H1 (cell line): ENCODE data around the gene FIGNL1. TPM values are rescaled to one million over a fixed set of nuclear protein-coding genes. Genes with fewer than 3 reads are reported as not detected.

ENCODE experiments used
- CTCF ChIA-PET: fragments of 300-600 bp; sonication (Branson Sonifier 250); formaldehyde crosslinking; loops from one replicate; lab custom pipeline; 2021; ENCODE audit not compliant: partially characterized antibody; lab: Charles Lee
- POLR2A ChIA-PET: fragments of 300-600 bp; sonication (Branson Sonifier 250); formaldehyde crosslinking; loops from one replicate; lab custom pipeline; 2021; ENCODE audit warnings: inconsistent platforms; ENCODE audit not compliant: partially characterized antibody; lab: Charles Lee
- DNase-seq, 2 experiments: peaks; one replicate each; pipeline versions ENCODE4 v3.0.0 to v3.0.0-alpha.2; 2010 to 2022; ENCODE audit warnings: low spot score in 2 of 2, low read depth in 1 of 2, mixed read lengths in 1 of 2
- FAIRE-seq: peaks from 2 replicates; lab custom pipeline; 2011; peaks lifted over from hg19 to GRCh38; lab: Jason Lieb, UNC
- H2AFZ ChIP-seq: 2 replicates; pipeline ENCODE4 v1.8.1; 2012; ENCODE audit warnings: low read length, inconsistent platforms
- H2AK5ac ChIP-seq: 2 replicates; pipeline ENCODE4 v1.6.1; 2013; ENCODE audit warnings: low read depth, low read length
- H2BK120ac ChIP-seq: replicated peaks from 2 replicates; pipeline ENCODE3; 2013; ENCODE audit warnings: low read depth, low read length, inconsistent platforms
- H2BK12ac ChIP-seq: 2 replicates; pipeline ENCODE4 v1.6.1; 2013; ENCODE audit warnings: low read depth, low read length
- H2BK15ac ChIP-seq: 2 replicates; pipeline ENCODE4 v1.6.1; 2013; ENCODE audit warnings: low read length
- H2BK20ac ChIP-seq: 2 replicates; pipeline ENCODE4 v1.6.1; 2013; ENCODE audit warnings: low read length
- H2BK5ac ChIP-seq: 2 replicates; pipeline ENCODE4 v1.6.1; 2013; ENCODE audit warnings: low read depth, low read length
- H3K14ac ChIP-seq: 2 replicates; pipeline ENCODE4 v1.6.1; 2013; ENCODE audit warnings: inconsistent platforms; ENCODE audit not compliant: insufficient read length
- H3K18ac ChIP-seq: 2 replicates; pipeline ENCODE4 v1.6.1; 2013; ENCODE audit warnings: low read length; ENCODE audit errors: extremely low read depth
- H3K23ac ChIP-seq: 2 replicates; pipeline ENCODE4 v1.6.1; 2013; ENCODE audit warnings: inconsistent platforms; ENCODE audit not compliant: insufficient read length
- H3K23me2 ChIP-seq: 2 replicates; pipeline ENCODE4 v1.6.1; 2013; ENCODE audit warnings: low read depth, low read length
- H3K27ac ChIP-seq: 2 replicates; pipeline ENCODE4 v1.6.1; 2011; ENCODE audit warnings: low read depth, low read length, inconsistent platforms
- H3K27me3 ChIP-seq, 4 experiments: replicated peaks in 1 of 4; 1 replicate in 1 of 4; 2 replicates in 3 of 4; pipeline versions ENCODE4 v1.6.1 to v1.8.1; 2011 to 2013; ENCODE audit warnings: low read length in 3 of 4, mild to moderate bottlenecking in 3 of 4, inconsistent platforms in 2 of 4, mixed read lengths in 2 of 4, moderate library complexity in 1 of 4; ENCODE audit not compliant: control insufficient read depth in 3 of 4, insufficient read depth in 3 of 4; ENCODE audit errors: extremely low read depth in 1 of 4
- H3K36me3 ChIP-seq, 4 experiments: 2 replicates each; pipeline versions ENCODE4 v1.6.1 to v1.8.1; 2011 to 2013; ENCODE audit warnings: mild to moderate bottlenecking in 4 of 4, low read length in 3 of 4, moderate library complexity in 2 of 4, control low read depth in 1 of 4, inconsistent platforms in 1 of 4; ENCODE audit not compliant: insufficient read depth in 4 of 4, control insufficient read depth in 2 of 4
- H3K4ac ChIP-seq: replicated peaks from 2 replicates; pipeline ENCODE3; 2013; ENCODE audit warnings: low read length, low read depth, mixed read lengths, inconsistent platforms; ENCODE audit not compliant: insufficient read length
- H3K4me1 ChIP-seq, 4 experiments: replicated peaks in 1 of 4; 1 replicate in 1 of 4; 2 replicates in 3 of 4; pipeline versions ENCODE4 v1.6.1 to v1.8.1; 2011 to 2013; ENCODE audit warnings: low read length in 3 of 4, inconsistent platforms in 2 of 4, mixed read lengths in 1 of 4; ENCODE audit not compliant: insufficient read depth in 4 of 4, control insufficient read depth in 3 of 4
- H3K4me2 ChIP-seq, 2 experiments: 2 replicates each; pipeline versions ENCODE4 v1.6.1 to v1.8.1; 2011 to 2013; ENCODE audit warnings: low read depth in 2 of 2, low read length in 2 of 2, control low read depth in 1 of 2, inconsistent platforms in 1 of 2, mild to moderate bottlenecking in 1 of 2; ENCODE audit not compliant: insufficient read depth in 1 of 2
- H3K4me3 ChIP-seq, 4 experiments: fragments of 200-600, 300-600 bp in 1 of 4; sonication (generic), shearing (Covaris generic), sonication (Bioruptor Twin) in 1 of 4; 2 replicates each; pipeline versions ENCODE4 v1.5.1 to v1.8.1; 2011 to 2016; ENCODE audit warnings: low read length in 4 of 4, low read depth in 3 of 4, control low read depth in 2 of 4, inconsistent platforms in 2 of 4, mild to moderate bottlenecking in 2 of 4, mixed read lengths in 1 of 4, moderate library complexity in 1 of 4; ENCODE audit not compliant: insufficient read depth in 2 of 4; ENCODE audit errors: extremely low read depth in 1 of 4
- H3K56ac ChIP-seq: replicated peaks from 2 replicates; pipeline ENCODE3; 2013; ENCODE audit warnings: low read depth, mild to moderate bottlenecking, mixed read lengths, low read length, inconsistent platforms; ENCODE audit not compliant: insufficient read length
- H3K79me1 ChIP-seq: 2 replicates; pipeline ENCODE4 v1.6.1; 2013; ENCODE audit warnings: low read depth, low read length, control low read depth
- H3K79me2 ChIP-seq, 2 experiments: 2 replicates each; pipeline versions ENCODE4 v1.6.1 to v1.8.1; 2012 to 2013; ENCODE audit warnings: low read length in 2 of 2, mild to moderate bottlenecking in 2 of 2, inconsistent platforms in 1 of 2; ENCODE audit not compliant: insufficient read depth in 2 of 2, control insufficient read depth in 1 of 2
- H3K9ac ChIP-seq, 4 experiments: replicated peaks in 1 of 4; 1 replicate in 1 of 4; 2 replicates in 3 of 4; pipeline versions ENCODE4 v1.6.1 to v1.8.1; 2011 to 2013; ENCODE audit warnings: low read depth in 3 of 4, low read length in 3 of 4, control low read depth in 2 of 4, mild to moderate bottlenecking in 2 of 4, moderate library complexity in 2 of 4, inconsistent platforms in 1 of 4; ENCODE audit errors: extremely low read depth in 1 of 4
- H3K9me3 ChIP-seq, 2 experiments: 2 replicates each; pipeline versions ENCODE4 v1.6.1 to v1.8.1; 2012 to 2013; ENCODE audit warnings: mild to moderate bottlenecking in 2 of 2, moderate library complexity in 2 of 2, control low read depth in 1 of 2, inconsistent platforms in 1 of 2, low read depth in 1 of 2, low read length in 1 of 2, mixed read lengths in 1 of 2; ENCODE audit not compliant: insufficient read depth in 2 of 2
- H4K20me1 ChIP-seq, 2 experiments: replicated peaks in 1 of 2; 2 replicates each; pipeline versions ENCODE3 to v1.8.1; 2011 to 2013; ENCODE audit warnings: inconsistent platforms in 2 of 2, low read length in 2 of 2, mild to moderate bottlenecking in 1 of 2; ENCODE audit not compliant: insufficient read depth in 2 of 2, control insufficient read depth in 1 of 2
- H4K5ac ChIP-seq: 2 replicates; pipeline ENCODE4 v1.6.1; 2013; ENCODE audit warnings: low read length, low read depth, mixed read lengths, inconsistent platforms; ENCODE audit not compliant: insufficient read length
- H4K8ac ChIP-seq: 2 replicates; pipeline ENCODE4 v1.8.0; 2013; ENCODE audit warnings: mild to moderate bottlenecking, moderate library complexity, low read length, inconsistent platforms; ENCODE audit not compliant: insufficient read depth; ENCODE audit errors: extremely low read depth
- H4K91ac ChIP-seq: replicated peaks from 2 replicates; pipeline ENCODE3; 2013; ENCODE audit warnings: low read length, mixed read lengths, inconsistent platforms; ENCODE audit not compliant: insufficient read length
- BACH1 ChIP-seq: IDR thresholded peaks from 2 replicates; pipeline ENCODE4 v1.6.1; 2012; ENCODE audit warnings: low read length, improper control_type of control experiment
- CHD1 ChIP-seq: IDR thresholded peaks from 2 replicates; pipeline ENCODE4 v1.6.1; 2012; ENCODE audit warnings: low read depth, low read length, improper control_type of control experiment
- EGR1 ChIP-seq: IDR thresholded peaks from 2 replicates; pipeline ENCODE4 v1.6.1; 2011; ENCODE audit warnings: low read depth, low read length, borderline replicate concordance
- GTF2F1 ChIP-seq: IDR thresholded peaks from 2 replicates; pipeline ENCODE4 v1.6.1; 2012; ENCODE audit warnings: low read depth, low read length, improper control_type of control experiment, borderline replicate concordance
- KDM1A ChIP-seq: fragments of 200-600, 300-600 bp; sonication (generic); IDR thresholded peaks from 2 replicates; pipeline ENCODE4 v1.7.1; 2016; ENCODE audit warnings: mild to moderate bottlenecking, low read length, borderline replicate concordance
- KDM5A ChIP-seq: fragments of 200-600 bp; IDR thresholded peaks from 2 replicates; pipeline ENCODE4 v1.7.1; 2012; ENCODE audit warnings: mild to moderate bottlenecking, low read length, inconsistent platforms, mixed read lengths
- MAFK ChIP-seq: IDR thresholded peaks from 2 replicates; pipeline ENCODE4 v1.6.1; 2012; ENCODE audit warnings: low read depth, mild to moderate bottlenecking, improper control_type of control experiment, low read length
- NANOG ChIP-seq: IDR thresholded peaks from 2 replicates; pipeline ENCODE4 v1.6.1; 2011; ENCODE audit warnings: low read length, low read depth, mild to moderate bottlenecking, inconsistent platforms; ENCODE audit not compliant: insufficient read depth, poor library complexity, severe bottlenecking
- POU5F1 ChIP-seq: IDR thresholded peaks from 2 replicates; pipeline ENCODE4 v1.6.1; 2011; ENCODE audit warnings: low read depth, mild to moderate bottlenecking, low read length, moderate library complexity
- RAD21 ChIP-seq, 2 experiments: IDR thresholded peaks in 1 of 2; conservative IDR thresholded peaks in 1 of 2; 2 replicates each; pipeline ENCODE4 v1.6.1; 2011; ENCODE audit warnings: low read depth in 2 of 2, low read length in 2 of 2, improper control_type of control experiment in 1 of 2, inconsistent platforms in 1 of 2, mild to moderate bottlenecking in 1 of 2, moderate library complexity in 1 of 2
- SAP30 ChIP-seq: fragments of 300-600 bp; sonication (generic); IDR thresholded peaks from 2 replicates; pipeline ENCODE4 v1.7.1; 2012; ENCODE audit warnings: low read length, moderate library complexity, mild to moderate bottlenecking, inconsistent platforms; ENCODE audit not compliant: insufficient read depth, insufficient replicate concordance
- TBP ChIP-seq: IDR thresholded peaks from 2 replicates; pipeline ENCODE4 v1.6.1; 2011; ENCODE audit warnings: low read depth, low read length, improper control_type of control experiment
- ZNF274 ChIP-seq: IDR thresholded peaks from 2 replicates; pipeline ENCODE4 v1.7.0; 2012; ENCODE audit warnings: low read length, borderline replicate concordance; ENCODE audit errors: extremely low read depth
- polyA plus RNA-seq, 7 experiments: library from polyadenylated mRNA; depleted of rRNA in 3 of 7; stranded (reverse) in 5 of 7; unstranded in 2 of 7; fragments of >200 nt in 5 of 7; fragments of 200-250 nt in 2 of 7; gene quantifications; 1 replicate in 5 of 7; 2 replicates in 1 of 7; 4 replicates in 1 of 7; pipeline versions ENCODE4 v1.2.1 to v1.2.3, GENCODE V29; 2011 to 2013; ENCODE audit warnings: missing spikeins in 2 of 7, mixed read lengths in 2 of 7
- total RNA-seq: library from RNA; stranded (reverse); fragmentation: NEBNext Ultra II Directional; extraction: Animal tissue kit (Norgen Biotek cat#: 25700); gene quantifications from 2 replicates; pipeline ENCODE4 v1.2.1, GENCODE V29; 2021
- TF ChIP-seq, protein P1 (sequence below): IDR thresholded peaks from 2 replicates; pipeline ENCODE4 v1.6.1; 2011; ENCODE audit warnings: low read length, improper control_type of control experiment

FIGNL1 gene
- total and polyA plus RNA-seq, 2 of the 8 experiments (the other 6 are each of a cell fraction or from before 2014, with no cell fraction given) = 6.5 to 9.9 TPM

DNA sequence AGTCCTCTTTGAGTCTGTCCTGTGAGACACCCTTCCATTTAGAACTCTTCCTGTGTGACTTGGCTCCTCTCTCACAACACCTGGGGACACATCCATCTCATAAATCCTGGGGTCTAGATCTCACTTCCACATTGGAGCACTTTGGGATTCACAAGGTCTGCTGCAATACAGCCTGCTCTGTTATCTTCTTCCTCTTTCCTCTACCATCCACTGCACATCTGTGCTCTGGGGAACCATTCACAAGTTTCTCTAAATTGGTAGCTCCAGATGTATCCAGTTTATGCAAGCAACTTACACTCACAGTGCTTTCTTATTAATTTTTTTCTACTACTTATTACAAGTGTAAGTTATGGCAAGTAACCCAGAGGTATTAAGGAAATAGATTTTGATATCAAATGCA is 5.5 kb upstream of the FIGNL1 start:
- no peak overlapping the region for H4K8ac ChIP-seq
- no peaks in the 10 kb centered on the region for H3K79me2 ChIP-seq
- no peaks in the 10 kb centered on the region for H3K36me3 ChIP-seq
- no peak overlapping the region for H3K14ac ChIP-seq
- no peak overlapping the region for H2BK15ac ChIP-seq
- H3K79me1 ChIP-seq = no peaks in the 10 kb centered on the region
- POLR2A ChIA-PET = no interaction called here
- H4K20me1 ChIP-seq = no peaks in the 10 kb centered on the region
- H3K23me2 ChIP-seq = no peaks in the 10 kb centered on the region; the same call in 1 of the 2 replicates
- H3K9ac ChIP-seq = no peak overlapping the region
- CTCF ChIA-PET = interaction anchor here (0.9 to 1.2 kb wide), 2 partner anchors 12 to 18 kb away, joined by 3 to 4 read pairs; no protein-coding TSS in a partner anchor
- H2BK120ac ChIP-seq = no peak overlapping the region
- no peak overlapping the region for H4K5ac ChIP-seq
- H3K27ac ChIP-seq = no peak overlapping the region
- H3K9me3 ChIP-seq = peaks cover 0 to 6% of the 10 kb centered on the region in 2 experiments; a peak in 2 of 4 replicates
- no peak overlapping the region for H2BK20ac ChIP-seq
- H2AK5ac ChIP-seq = no peak overlapping the region
- H2AFZ ChIP-seq = no peak overlapping the region
- H3K18ac ChIP-seq = no peak overlapping the region
- H3K56ac ChIP-seq = no peak overlapping the region
- no peak overlapping the region for H3K4ac ChIP-seq
- H2BK12ac ChIP-seq = no peak overlapping the region
- no peak overlapping the region for H3K4me2 ChIP-seq
- no peak for DNase-seq
- no peak overlapping the region for H3K23ac ChIP-seq
- H3K4me1 ChIP-seq = peaks cover 0 to 2% (median 2%) of the 10 kb centered on the region in 4 experiments; a peak in 4 of 7 replicates
- no peak for FAIRE-seq
- H3K27me3 ChIP-seq = peaks cover 0 to 4% (median 4%) of the 10 kb centered on the region in 4 experiments; a peak in 4 of 7 replicates
- no peak overlapping the region for H2BK5ac ChIP-seq
- H4K91ac ChIP-seq = no peak overlapping the region
- H3K4me3 ChIP-seq = no peak overlapping the region
- TF ChIP-seq MAFK (no peak), ZNF274 (no peak), CHD1 (no peak), KDM1A (no peak), BACH1 (no peak), EGR1 (no peak), POU5F1 (no peak), GTF2F1 (no peak), RAD21 (IDR thresholded peaks at IDR 0.05 in 1 of 2, conservative IDR thresholded peaks at IDR 0.05 in 1 of 2; ENCODE audit: low read depth in 2 of 2, low read length in 2 of 2) (no peak), TBP (no peak), NANOG (no peak), SAP30 (no peak), KDM5A (no peak)
- TF ChIP-seq, protein P1, sequence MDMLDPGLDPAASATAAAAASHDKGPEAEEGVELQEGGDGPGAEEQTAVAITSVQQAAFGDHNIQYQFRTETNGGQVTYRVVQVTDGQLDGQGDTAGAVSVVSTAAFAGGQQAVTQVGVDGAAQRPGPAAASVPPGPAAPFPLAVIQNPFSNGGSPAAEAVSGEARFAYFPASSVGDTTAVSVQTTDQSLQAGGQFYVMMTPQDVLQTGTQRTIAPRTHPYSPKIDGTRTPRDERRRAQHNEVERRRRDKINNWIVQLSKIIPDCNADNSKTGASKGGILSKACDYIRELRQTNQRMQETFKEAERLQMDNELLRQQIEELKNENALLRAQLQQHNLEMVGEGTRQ = no peak
